Fibroblast of gingiva (primary cell): ENCODE measurements around the gene BSN.
"Not testable (repeated sequence)": the region's sequence is repeated elsewhere in the genome, so short reads cannot be mapped to it uniquely, and the experiment has no call there.

ENCODE experiments used
- DNase-seq: peaks from one replicate; pipeline ENCODE4 v3.0.0-alpha.2; 2011; ENCODE audit warnings: low read depth

Gene BSN

GRCh38 chr3:49673715-49674496, 119.6 kb downstream of the BSN start, which contains the start of gene APEH:
Gene APEH, plus strand, starts transcription at chr3:49674351. Its CDS starts 51 bp downstream, at chr3:49674402.
- peak; percentile 97 for DNase-seq

GRCh38 chr3:49674497-49674983, 120.3 kb downstream of the BSN start:
- DNase-seq, result no peak

GRCh38 chr3:49675912-49676311, 121.6 kb downstream of the BSN start:
- no peak for DNase-seq

DNA sequence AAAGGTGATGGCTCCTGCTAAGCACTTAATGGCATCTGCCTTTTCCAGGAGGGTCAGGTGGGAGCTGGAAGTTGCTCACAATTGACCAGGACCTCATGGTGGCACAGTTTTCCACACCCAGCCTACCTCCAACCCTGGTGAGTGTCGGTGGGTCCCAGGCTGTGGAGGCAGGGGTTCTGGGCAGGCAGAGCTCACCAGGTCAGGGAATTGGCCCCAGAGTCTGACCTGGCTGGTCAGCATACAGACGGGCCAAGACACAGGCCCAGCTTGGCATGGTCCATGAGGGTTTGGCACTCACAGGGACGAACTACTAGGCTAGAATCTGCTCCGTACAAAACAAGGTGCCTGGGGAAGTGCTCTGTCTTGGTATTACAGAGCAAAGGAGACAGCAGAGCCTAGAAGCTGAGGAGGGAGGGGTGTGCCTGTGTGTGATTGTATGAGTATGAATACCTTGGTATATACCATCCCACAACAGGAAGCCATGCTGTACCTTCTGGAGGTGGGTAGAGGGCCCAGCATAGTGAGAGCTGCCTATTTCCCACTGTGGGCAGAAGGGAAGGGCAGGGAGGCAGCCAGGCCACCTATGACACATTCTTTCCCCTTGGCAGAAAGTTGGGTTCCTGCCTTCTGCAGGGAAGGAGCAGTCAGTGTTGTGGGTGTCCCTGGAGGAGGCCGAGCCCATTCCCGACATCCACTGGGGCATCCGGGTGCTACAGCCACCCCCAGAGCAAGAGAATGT, 126.4 kb downstream of the BSN start:
- no peak for DNase-seq

- no peak for DNase-seq
Observed at GRCh38 chr3:49681232-49681522, 126.9 kb downstream of the BSN start.

DNA sequence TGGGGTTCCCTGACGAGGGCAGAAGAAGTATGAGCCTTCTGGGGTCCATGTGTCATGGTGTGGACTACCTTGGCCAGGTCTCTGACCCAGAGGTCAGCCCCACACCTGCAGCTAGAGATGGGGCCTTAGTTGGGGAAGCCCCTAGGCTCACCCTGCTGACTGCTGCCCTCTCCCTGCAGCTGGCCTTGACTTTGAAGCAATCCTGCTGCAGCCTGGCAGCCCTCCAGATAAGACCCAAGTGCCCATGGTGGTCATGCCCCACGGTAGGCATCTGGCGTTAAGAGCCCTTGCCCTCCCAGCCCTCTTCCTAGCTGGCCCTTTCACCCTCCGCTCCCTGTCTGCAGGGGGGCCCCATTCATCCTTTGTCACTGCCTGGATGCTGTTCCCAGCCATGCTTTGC, 127.3 kb downstream of the BSN start:
- no peak for DNase-seq

DNA sequence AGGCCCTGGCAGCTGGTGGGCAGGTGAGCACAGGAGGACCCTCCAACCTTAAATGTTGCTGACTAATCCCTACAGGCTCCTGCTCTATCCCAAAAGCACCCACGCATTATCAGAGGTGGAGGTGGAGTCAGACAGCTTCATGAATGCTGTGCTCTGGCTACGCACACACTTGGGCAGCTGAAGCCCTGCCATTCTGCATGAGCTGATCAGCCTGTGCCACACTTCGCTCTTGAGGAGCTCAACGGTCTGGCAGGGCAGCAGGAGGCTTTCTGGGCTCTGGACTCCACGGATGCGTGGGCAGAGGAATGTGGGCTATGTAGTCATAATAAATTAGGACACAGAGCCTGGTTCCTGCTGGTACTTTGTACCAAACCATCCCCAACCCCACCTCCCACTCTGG, 128.9 kb downstream of the BSN start:
- DNase-seq, result no peak

DNA sequence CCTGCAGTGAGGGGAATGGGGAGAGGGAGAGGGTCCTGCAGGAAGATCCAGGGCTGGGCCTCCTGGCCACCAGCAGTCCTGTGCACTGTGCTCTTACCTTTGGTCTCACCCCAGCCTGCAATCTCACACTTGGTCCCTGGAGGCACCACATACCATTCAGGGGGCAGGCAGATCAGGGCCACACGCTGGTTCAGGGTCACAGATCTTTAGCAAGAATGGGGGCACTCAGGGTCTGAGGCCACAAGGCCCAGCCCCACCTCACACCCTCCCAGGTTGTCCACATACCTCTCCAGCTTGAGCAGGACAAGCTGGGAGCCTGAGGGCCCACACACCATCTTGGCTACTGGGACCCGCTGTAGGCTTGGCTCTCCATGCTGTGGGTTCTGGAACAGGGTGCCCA, 130.2 kb downstream of the BSN start:
- not testable (repeated sequence) for DNase-seq

GRCh38 chr3:49685103-49685502, 130.8 kb downstream of the BSN start:
- not testable (repeated sequence) for DNase-seq

DNA sequence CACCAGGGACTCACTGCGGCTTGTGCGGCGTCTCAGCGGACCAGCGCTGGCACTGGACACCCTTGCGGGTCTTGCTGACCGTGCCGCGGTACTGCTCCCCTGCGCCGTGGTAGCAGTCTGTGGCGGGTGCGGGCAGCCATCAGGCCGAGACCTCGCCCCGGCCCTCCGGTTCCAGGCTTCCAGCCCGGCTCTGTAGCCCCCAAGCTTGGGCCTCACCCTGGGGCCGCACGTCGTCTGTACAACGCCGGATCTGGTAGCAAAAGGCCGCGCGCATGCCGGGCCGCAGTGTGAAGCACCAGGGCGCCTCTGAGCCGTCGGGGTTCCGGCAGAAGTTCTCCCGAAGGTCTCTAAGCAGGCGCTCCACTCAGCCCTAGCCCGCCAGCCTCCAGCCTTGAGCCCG, 131.6 kb downstream of the BSN start:
- not testable (repeated sequence) for DNase-seq

DNA sequence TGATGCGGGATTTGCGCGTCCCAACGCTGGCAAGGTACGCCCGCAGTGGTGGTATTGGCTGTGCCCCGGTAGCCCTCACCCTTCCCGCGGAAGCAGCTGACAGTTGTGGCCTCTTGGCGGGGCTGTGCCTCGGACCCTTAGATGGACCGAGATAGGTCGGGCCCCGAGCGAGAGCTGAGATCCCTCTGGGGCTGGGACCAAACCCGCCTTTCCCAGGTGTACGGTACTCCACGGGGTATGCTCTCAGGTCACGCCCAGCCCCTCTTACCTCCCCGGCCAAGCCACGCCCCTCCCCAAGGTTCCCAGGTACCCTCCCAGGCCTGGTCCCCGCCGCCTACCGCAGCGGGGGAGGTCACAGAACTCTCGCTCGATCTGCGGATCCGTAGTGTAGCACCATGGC, 132.1 kb downstream of the BSN start:
- not testable (repeated sequence) for DNase-seq

GRCh38 chr3:49686769-49687423, 132.6 kb downstream of the BSN start:
- peak; percentile 40 for DNase-seq

DNA sequence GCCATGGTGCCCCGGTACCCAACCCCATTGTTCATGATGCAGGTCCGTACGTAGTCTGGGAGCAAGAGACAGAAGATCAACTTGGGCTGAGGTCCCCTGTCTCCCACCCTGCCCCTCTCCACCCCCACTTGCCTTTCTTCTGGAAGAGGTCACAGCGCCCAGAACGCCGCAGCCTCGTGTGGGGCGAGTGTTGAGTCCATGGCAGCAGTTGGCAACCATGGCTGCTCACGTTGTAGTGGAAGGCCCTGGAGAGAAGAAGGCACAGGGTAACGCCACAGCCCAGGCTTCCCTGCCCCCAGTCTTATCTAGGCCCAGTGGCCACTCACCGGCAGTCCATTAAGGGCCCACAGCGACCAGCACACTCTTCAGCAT, 133.1 kb downstream of the BSN start:
- DNase-seq, result not testable (repeated sequence)

DNA sequence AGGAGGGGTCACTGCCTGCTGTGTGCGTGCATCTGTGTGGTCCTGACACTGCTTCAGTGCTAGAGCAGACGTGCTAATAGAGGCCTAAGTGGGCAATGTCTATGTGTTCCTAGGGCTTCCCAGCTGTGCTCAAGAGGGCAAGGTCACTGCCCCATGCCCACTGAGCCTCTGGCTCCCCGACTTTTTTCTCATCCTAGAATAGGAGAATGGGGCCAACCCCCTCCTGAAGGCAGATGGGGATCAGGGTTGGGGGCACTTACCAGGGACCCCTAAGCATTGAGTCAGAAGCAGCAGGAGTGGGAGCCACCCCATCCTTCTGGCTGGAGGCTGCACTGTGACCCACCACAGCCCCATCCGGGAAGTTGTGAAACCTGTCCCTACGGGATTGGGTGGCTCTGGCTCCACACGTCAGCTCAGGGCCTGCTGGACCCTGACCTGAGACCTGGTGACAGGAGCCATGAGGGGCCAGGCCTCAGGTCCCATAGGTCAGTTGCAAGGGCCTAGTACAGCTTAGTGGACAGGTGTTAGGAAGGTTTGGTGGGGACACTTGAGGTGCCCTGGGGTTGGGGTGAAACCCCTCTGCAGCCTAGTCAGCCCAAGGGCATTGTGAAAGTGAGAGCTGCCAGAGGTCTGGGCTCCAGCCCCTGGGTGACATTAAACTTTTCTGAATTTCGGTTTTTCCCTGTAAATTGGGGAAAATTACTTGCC, 134.2 kb downstream of the BSN start:
- DNase-seq, result not testable (repeated sequence)

DNA sequence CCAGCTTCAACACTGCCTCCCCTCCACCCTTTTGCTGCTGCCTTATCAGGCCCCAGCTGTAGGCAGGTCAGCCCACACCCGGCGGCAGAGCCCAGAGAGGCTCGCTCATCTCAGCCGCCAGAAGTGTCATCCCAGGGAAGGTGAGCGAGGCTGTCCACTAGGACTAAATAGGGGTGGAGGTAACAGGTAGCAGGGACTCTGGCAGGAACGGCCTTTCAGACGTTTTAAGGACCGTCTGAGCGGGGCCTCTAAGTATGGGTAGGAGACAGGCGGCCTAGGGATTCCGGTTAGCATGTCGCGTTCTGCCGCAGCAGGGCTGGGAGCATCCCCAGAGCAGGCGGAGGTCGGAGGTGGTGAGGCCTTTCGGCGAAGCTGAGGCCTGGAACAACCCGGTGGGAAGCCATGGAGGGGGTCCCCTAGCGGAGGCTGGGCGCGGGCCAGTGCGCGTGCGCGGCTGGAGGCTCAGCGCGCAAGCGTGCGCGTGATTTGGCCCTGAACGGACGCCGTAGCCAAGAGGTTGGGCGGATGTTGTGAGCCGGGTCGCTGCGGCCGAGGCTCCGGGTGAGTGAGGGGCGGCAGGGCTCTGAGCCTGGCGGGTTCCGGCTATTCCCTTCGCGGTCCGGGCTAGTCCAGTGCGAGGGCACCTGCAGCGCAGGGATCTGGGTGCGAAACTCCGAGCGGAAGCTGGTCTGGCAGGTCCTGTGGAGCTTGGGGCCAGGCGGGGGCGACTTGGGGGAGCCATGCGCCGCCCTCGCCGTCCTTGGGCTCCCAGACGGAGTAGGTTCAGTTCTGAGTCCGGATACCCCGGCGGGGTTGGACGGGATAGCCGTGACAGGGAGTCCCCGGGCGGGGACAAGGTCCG, 135.0 kb downstream of the BSN start, which contains the start of the genes MST1 and RNF123:
TSS of gene MST1 (minus strand) at position 429 of the 862 bp plus-strand sequence. CDS start 783 bp downstream, outside the sequence.
TSS of gene RNF123 (plus strand) at position 512 of the 862 bp plus-strand sequence. CDS start 1,609 bp downstream, outside the sequence.
- peak; percentile 89 for DNase-seq

- DNase-seq, result not testable (repeated sequence)
Observed at GRCh38 chr3:49689908-49690624, 135.8 kb downstream of the BSN start.

DNA sequence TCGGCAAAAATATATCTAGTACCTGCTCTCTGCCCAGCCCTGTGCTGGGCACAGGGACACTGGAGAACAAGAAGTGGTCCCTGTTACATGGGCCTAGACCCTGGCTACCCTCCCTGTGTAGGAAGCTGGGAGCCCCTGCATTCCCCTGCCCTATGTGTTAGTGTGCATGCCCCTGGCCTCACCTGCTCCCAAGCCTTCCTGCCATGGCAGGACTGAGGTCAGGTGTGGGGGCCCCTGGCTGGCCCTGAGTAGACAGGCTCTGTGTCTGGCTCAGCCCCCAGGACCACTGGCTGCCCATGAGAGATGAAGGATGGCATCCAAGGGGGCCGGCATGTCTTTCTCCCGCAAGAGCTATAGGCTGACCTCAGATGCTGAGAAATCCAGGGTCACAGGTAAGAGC, 136.6 kb downstream of the BSN start:
- not testable (repeated sequence) for DNase-seq

DNA sequence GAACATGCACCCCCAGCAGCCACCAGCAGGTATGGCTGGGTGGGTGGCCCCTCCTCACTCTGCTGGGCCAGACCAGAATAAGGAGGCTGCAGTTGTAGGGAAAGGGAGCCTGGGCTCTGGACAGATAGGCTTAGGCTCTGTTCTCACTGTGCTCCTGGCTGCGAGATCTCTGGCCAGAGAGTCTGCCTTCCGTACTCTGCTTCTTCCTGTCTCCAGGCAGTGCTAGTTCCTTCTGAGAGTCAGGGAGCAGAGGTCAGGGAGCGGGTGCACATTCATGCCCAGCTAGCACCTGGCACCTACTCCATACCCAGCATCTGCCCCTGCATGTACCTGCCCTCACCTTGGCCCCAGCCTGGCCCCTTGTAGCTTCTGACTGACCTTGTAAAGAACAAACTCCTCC, 137.2 kb downstream of the BSN start:
- DNase-seq, result not testable (repeated sequence)

GRCh38 chr3:49694409-49695070, 140.3 kb downstream of the BSN start:
- DNase-seq, result not testable (repeated sequence)
